Astrocyte of the hippocampus (primary cell): ENCODE results near the gene P2RY6.
"Not testable (repeated sequence)": the region's sequence is repeated elsewhere in the genome, so short reads cannot be mapped to it uniquely, and the experiment has no call there.

Source experiments
- DNase-seq: peaks from one replicate; pipeline ENCODE4 v3.0.0; 2011; ENCODE audit warnings: low read depth, low spot score

Gene P2RY6

GRCh38 chr11:73271936-73272679, at the start of gene P2RY6:
TSS of gene P2RY6 (plus strand) at chr11:73272338. CDS start at chr11:73296519, 24,181 bp downstream.
- DNase-seq = peak; percentile 45

- DNase-seq = no peak
These were observed 48.0 kb upstream of the P2RY6 start for GRCh38 chr11:73223998-73224730.

GRCh38 chr11:73225001-73225686, 47.0 kb upstream of the P2RY6 start:
- DNase-seq = peak; percentile 46

GRCh38 chr11:73225851-73226250, 46.3 kb upstream of the P2RY6 start:
- no peak for DNase-seq

GRCh38 chr11:73226297-73227006, 45.7 kb upstream of the P2RY6 start:
- DNase-seq = no peak

GRCh38 chr11:73227571-73228211, 44.4 kb upstream of the P2RY6 start:
- DNase-seq = no peak

- no peak for DNase-seq
These were observed 43.6 kb upstream of the P2RY6 start for GRCh38 chr11:73228268-73229134.

- DNase-seq = no peak
These were observed 42.7 kb upstream of the P2RY6 start for GRCh38 chr11:73229321-73229895.

GRCh38 chr11:73229896-73230875, 42.0 kb upstream of the P2RY6 start:
- no peak for DNase-seq

GRCh38 chr11:73230931-73231330, 41.2 kb upstream of the P2RY6 start:
- no peak for DNase-seq

- DNase-seq = not testable (repeated sequence)
These were observed 39.7 kb upstream of the P2RY6 start for GRCh38 chr11:73232487-73232886.

GRCh38 chr11:73233211-73233610, 38.9 kb upstream of the P2RY6 start:
- no peak for DNase-seq

GRCh38 chr11:73233692-73234470, 38.3 kb upstream of the P2RY6 start:
- DNase-seq = no peak

GRCh38 chr11:73234471-73235181, 37.5 kb upstream of the P2RY6 start:
- DNase-seq = no peak

- no peak for DNase-seq
These were observed 36.8 kb upstream of the P2RY6 start for GRCh38 chr11:73235236-73235786.

GRCh38 chr11:73236205-73236765, 35.9 kb upstream of the P2RY6 start:
- no peak for DNase-seq

- peak; percentile 40 for DNase-seq
These were observed 35.3 kb upstream of the P2RY6 start for GRCh38 chr11:73236854-73237253.
